ENCODE measurements around the gene RAPGEF2.
"Not testable (repeated sequence)": the region's sequence is repeated elsewhere in the genome, so short reads cannot be mapped to it uniquely, and the experiment has no call there.

RAPGEF2 gene

DNA sequence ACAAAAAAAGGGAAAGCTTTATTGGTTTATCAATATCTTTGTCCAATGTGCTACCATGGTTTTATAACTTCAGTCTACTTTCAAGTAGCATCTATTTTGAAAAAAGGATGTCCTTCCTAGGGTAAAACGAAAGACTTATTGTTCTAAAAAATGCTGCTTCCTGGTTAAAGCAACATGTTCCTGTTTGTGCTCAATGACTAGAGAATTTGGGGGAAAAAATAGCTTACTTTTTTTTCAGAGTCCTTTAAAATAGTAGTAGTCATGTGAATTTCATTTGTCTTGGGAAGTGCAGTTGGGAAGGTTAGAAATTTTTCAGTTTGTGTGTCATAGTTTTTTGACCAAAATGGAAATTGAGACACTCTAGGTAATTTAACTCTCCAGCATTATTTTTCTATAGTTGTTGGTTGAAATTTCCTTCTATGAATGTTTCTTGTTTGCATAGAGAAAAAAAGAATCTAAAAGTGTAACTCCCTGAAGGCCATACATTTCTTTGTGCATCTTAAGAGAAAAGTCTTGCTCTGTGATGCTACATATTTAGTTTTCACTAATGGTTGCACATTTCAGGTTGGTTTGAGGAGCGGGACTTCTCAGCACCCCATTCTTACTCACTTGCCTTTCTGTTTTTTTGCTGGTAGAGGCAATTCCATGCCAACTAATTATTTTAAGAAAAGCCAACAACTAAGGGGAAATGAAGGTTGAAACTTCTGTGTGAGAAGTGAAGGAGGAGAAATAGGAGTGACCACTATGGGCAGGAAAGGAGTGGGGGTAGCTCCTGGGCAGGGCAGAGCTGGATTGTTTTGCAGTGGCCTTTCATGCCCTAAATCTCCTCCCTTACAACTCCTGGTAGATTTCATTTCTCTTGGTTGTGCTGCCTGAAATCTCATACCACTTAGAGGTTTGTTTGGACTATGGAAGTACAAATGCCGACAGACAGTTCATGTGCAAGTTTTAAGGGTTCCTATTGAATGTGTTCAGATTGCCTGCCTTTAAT lies 76.4 kb downstream of the RAPGEF2 start:
- DNase-seq = no peak
- Histone ChIP-seq H3K27ac (no peak overlapping the region), H3K36me3 (no peaks in the 10 kb centered on the region), H3K27me3 (ENCODE audit: insufficient read depth, low read depth, severe bottlenecking) (no peaks in the 10 kb centered on the region), H3K9me3 (ENCODE audit: severe bottlenecking) (no peaks in the 10 kb centered on the region), H3K4me3 (ENCODE audit: low read depth, low read length) (no peak overlapping the region)
- TF ChIP-seq, protein P1, sequence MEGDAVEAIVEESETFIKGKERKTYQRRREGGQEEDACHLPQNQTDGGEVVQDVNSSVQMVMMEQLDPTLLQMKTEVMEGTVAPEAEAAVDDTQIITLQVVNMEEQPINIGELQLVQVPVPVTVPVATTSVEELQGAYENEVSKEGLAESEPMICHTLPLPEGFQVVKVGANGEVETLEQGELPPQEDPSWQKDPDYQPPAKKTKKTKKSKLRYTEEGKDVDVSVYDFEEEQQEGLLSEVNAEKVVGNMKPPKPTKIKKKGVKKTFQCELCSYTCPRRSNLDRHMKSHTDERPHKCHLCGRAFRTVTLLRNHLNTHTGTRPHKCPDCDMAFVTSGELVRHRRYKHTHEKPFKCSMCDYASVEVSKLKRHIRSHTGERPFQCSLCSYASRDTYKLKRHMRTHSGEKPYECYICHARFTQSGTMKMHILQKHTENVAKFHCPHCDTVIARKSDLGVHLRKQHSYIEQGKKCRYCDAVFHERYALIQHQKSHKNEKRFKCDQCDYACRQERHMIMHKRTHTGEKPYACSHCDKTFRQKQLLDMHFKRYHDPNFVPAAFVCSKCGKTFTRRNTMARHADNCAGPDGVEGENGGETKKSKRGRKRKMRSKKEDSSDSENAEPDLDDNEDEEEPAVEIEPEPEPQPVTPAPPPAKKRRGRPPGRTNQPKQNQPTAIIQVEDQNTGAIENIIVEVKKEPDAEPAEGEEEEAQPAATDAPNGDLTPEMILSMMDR (IDR thresholded peaks at IDR 0.05; ENCODE audit: low read depth, low read length) = no peak

DNA sequence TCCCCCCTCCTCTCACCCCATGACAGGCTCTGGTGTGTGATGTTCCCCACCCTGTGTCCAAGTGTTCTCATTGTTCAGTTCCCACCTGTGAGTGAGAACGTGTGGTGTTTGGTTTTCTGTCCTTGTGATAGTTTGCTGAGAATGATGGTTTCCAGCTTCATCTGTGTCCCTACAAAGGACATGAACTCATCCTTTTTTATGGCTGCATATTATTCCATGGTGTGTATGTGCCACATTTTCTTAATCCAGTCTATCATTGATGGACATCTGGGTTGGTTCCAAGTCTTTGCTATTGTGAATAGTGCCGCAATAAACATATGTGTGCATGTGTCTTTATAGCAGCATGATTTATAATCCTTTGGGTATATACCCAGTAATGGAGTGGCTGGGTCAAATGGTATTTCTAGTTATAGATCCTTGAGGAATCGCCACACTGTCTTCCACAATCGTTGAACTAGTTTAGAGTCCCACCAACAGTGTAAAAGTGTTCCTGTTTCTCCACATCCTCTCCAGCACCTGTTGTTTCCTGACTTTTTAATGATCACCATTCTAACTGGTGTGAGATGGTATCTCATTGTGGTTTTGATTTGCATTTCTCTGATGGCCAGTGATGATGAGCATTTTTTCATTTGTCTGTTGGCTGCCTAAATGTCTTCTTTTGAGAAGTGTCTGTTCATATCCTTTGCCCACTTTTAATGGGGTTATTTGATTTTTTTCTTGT lies 81.2 kb downstream of the RAPGEF2 start:
- not testable (repeated sequence) for H3K27me3 ChIP-seq (ENCODE audit: insufficient read depth, low read depth, severe bottlenecking); H3K4me3 ChIP-seq (ENCODE audit: low read depth, low read length); H3K36me3 ChIP-seq; H3K9me3 ChIP-seq (ENCODE audit: severe bottlenecking); DNase-seq; H3K27ac ChIP-seq

DNA sequence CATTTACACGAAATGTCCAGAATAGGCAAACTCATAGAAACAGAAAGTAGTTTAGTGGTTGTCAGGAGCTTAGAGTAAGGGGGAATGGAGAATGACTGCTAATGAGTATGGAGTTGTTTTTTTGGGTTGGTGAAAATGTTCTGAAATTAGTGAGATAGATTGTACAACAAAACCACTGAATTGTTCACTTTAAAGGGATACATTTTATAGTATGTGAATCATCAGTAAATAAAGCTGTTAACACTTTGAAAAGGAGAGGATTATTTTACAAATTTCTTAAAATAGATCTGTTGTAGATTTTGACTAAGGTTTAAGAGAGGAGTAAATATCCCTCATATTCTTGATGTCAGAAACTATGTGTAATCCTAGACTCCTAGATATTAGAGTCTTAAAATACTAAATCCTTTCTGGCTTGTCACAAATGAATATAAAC lies 82.7 kb downstream of the RAPGEF2 start:
- Histone ChIP-seq H3K27me3 (ENCODE audit: insufficient read depth, low read depth, severe bottlenecking) (no peaks in the 10 kb centered on the region), H3K27ac (no peak overlapping the region), H3K36me3 (no peaks in the 10 kb centered on the region; the same call in 1 of the 2 replicates), H3K9me3 (ENCODE audit: severe bottlenecking) (no peaks in the 10 kb centered on the region), H3K4me3 (ENCODE audit: low read depth, low read length) (no peak overlapping the region)
- DNase-seq = no peak
- TF ChIP-seq, protein P1 (IDR thresholded peaks at IDR 0.05; ENCODE audit: low read depth, low read length) = no peak

DNA sequence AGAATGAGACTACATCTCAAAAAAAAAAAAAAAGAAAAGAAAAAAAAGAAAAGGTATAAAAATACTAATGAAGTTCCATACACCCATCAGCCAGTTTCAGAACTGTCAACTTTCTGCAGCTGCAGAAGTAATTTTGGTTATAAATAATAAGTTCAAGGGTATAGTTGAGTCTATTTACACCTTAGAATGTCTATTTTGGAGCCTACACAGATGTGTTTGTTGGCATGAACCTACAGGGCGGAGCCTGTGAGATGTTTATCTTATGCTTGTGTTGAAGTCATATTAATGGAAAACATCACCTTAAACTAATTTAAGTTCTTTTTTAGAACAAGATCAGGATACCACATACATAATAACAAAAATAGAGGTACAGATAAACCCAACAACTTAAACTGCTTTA lies 85.8 kb downstream of the RAPGEF2 start:
- TF ChIP-seq, protein P1 (IDR thresholded peaks at IDR 0.05; ENCODE audit: low read depth, low read length) = no peak
- no peak for DNase-seq
- no peak overlapping the region for H3K4me3 ChIP-seq (ENCODE audit: low read depth, low read length)
- H3K27me3 ChIP-seq (ENCODE audit: insufficient read depth, low read depth, severe bottlenecking) = no peaks in the 10 kb centered on the region
- H3K36me3 ChIP-seq = peaks cover 3% of the 10 kb centered on the region
- H3K9me3 ChIP-seq (ENCODE audit: severe bottlenecking) = no peaks in the 10 kb centered on the region
- H3K27ac ChIP-seq = no peak overlapping the region

DNA sequence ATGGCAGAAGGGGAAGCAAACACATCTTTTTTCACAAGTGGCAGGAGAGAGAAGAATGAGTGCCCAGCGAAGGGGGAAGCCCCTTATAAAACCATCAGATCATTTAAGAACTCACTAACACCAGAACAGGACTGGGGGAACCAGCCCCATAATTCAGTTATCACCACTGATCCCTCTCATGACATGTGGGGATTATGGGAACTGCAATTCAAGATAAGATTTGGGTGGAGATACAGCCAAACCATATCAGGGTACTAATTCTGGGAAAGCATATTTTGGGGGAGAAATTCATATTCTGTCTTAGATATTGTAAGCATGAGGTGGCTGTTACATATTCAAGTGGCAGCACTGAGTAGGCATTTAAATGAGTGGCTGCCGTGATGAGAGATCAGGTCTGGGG lies 87.8 kb downstream of the RAPGEF2 start:
- DNase-seq = no peak
- Histone ChIP-seq H3K27ac (no peak overlapping the region), H3K9me3 (ENCODE audit: severe bottlenecking) (no peaks in the 10 kb centered on the region), H3K4me3 (ENCODE audit: low read depth, low read length) (no peak overlapping the region), H3K27me3 (ENCODE audit: insufficient read depth, low read depth, severe bottlenecking) (no peaks in the 10 kb centered on the region), H3K36me3 (peaks cover 10% of the 10 kb centered on the region)
- TF ChIP-seq, protein P1 (IDR thresholded peaks at IDR 0.05; ENCODE audit: low read depth, low read length) = no peak

DNA sequence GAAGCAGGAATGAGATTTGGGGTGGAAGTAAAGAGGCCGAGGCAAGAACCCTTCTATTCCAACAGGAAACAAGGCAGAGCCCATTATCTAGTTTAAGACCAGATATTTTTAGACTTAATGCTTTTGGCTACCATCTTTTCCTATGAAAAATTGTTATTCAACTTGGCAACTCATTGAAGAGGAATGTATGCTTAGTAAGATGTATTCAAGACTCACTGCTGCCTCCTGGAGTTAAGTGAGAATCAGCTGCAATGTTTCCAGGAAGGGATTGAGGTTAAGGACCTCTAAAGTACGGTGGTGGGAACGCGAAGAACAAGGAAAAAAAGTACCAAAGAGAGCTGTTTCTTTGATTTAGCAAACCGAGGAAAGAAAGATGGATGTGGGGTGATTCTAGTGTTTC lies 89.1 kb downstream of the RAPGEF2 start:
- Histone ChIP-seq H3K4me3 (ENCODE audit: low read depth, low read length) (no peak overlapping the region), H3K27me3 (ENCODE audit: insufficient read depth, low read depth, severe bottlenecking) (no peaks in the 10 kb centered on the region), H3K9me3 (ENCODE audit: severe bottlenecking) (no peaks in the 10 kb centered on the region), H3K27ac (no peak overlapping the region), H3K36me3 (peaks cover 10% of the 10 kb centered on the region)
- DNase-seq = no peak
- TF ChIP-seq, protein P1 (IDR thresholded peaks at IDR 0.05; ENCODE audit: low read depth, low read length) = peak; percentile 48

All from WERI-Rb-1 (cell line).